HG03064 (cell line): ENCODE measurements around the gene TAS2R31.
"Not testable (repeated sequence)": the region's sequence is repeated elsewhere in the genome, so short reads cannot be mapped to it uniquely, and the experiment has no call there.

Experiments
- ATAC-seq: cut with Tn5 transposase; IDR thresholded peaks from one replicate; pipeline ENCODE4 v1.9.1; 2021; ENCODE audit warnings: low read depth; ENCODE audit not compliant: unreplicated experiment

The TAS2R31 gene, protein sequence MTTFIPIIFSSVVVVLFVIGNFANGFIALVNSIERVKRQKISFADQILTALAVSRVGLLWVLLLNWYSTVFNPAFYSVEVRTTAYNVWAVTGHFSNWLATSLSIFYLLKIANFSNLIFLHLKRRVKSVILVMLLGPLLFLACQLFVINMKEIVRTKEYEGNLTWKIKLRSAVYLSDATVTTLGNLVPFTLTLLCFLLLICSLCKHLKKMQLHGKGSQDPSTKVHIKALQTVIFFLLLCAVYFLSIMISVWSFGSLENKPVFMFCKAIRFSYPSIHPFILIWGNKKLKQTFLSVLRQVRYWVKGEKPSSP

DNA sequence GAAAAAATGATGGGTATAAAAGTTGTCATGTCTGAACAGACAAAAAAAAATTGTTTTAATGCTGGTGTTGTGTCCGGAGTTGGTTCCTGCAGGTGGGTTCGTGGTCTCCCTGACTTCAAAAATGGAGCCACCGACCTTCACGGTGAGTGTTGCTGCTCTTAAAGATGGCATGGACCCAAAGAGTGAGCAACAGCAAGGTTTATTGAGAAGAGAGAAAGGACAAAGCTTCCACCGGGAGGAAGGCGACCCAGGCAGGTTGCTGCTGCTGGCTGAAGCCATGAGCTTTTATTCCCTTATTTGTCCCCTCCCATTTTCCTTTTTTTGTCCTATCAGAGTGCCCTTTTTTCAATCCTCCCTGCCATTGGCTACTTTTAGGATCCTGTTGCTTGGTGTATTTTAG lies at the start of gene TAS2R31:
TAS2R31 (minus strand) TSS at position 101 of the 400 bp plus-strand sequence; CDS start at position 29, 72 bp downstream.
- ATAC-seq: no peak

DNA sequence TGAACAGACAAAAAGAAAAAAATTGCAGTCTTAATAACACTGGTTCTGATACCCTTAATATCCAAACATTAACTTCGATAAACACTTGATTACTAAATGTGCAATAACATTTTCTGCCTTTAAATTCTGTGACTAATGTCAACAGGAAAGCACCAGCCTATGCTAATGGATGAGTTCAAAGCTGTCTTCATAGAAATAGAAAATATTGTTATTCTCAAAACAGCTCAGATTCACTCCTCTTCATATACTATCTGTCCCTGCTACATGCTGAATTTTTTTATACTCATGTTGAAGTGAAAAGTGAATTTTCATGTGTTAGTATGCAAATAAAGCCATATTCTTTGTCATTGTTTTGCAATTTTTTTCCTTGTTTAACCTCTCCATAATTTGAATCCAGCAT lies 47.0 kb upstream of the TAS2R31 start:
- no peak for ATAC-seq

DNA sequence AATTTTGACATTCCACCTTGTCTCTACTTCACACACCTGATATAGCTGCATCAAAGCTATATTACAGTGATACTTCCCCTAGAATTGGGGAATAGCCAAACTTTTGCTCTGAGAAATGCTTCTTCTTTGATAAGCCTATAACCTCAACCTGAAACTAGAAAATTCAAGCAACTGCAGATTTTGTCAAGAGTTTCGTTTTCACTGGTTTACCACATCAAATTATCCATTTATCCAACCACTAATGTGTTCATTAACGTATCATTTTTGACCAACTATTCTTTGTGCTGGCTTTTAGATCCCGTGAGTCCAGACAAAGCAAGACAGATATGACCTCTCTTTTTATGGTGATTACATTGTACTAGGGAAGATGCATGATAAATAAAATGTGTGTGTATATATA lies 44.4 kb upstream of the TAS2R31 start:
- ATAC-seq: no peak

DNA sequence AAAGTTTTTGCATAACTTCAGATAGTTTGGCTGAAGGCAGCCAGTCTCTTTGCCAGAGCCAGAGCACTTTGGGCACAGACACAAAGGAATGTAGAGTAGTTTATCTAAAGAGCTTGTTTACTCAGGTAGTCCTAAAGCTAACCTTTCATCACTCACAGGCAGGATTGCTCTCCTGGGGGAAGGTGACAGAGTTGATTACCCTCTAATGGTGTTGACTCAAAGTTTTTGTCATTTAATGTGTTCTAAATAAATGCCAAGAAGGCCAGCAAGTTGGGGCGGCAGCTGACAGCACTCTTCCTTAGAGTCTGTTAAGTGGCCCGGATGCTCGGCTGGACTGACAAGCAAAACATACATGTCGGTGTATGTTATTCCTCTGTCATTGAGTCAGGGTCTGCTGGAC lies 40.2 kb upstream of the TAS2R31 start:
- ATAC-seq: no peak

DNA sequence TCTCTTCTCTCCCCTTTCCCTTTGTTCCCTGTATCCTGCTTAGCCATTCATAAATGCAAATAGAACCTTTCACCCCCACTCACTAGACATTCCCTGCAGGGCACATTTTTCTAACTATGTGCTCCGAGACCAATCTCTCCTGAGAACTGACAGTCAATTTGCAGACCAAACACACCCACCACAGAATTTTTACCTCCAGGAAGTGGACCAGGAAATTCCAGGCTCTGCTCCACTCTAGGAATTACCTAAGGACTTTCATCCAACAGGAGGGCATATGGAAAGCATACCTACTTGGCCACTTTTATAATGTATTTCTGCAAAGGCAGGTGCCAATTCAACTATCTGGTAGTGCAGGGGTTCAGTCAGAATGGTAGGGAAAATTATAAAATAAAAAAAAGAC lies 39.8 kb upstream of the TAS2R31 start:
- ATAC-seq: no peak

DNA sequence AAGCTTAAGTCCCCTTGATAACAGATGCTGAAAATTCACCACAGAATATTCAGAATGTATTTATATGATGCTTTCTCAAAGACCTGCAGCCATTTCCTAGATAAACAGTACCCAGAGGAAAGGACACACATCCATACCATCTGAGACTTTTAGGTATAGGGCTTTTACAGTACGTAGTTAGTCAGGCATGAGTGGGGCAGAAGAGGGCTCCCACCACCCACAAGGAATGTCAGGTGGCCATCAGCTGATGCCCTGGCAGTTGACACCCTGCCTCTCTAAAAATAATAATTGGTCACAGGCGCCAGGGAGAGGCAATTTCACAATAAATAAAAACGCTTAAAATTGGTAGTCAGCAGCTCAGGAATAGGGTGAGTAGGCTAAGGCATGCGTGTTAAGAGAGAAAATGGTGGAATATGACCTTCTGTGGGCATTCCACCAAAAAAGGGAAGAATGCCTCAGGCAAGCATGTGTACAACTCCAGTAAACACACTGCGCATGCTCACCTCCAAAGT lies 38.7 kb upstream of the TAS2R31 start:
- ATAC-seq: no peak

DNA sequence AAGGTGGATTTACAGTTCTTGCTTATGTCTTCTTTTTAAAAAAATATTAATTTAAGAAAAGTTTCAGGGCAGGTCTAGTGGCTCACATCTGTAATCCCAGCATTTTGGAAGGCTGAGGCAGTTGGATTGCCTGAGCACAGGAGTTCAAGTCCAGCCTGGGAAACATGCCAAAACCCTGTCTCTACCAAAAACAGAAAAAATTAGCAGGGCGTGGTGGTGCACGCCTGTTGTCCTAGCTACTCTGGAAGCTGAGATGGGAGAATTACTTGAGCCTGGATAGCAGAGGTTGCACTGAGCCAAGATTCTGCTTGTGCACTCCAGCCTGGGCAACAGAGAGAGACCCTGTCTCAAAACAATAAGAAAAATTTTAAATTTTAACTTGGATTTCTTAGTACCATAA lies 36.3 kb upstream of the TAS2R31 start:
- no peak for ATAC-seq

DNA sequence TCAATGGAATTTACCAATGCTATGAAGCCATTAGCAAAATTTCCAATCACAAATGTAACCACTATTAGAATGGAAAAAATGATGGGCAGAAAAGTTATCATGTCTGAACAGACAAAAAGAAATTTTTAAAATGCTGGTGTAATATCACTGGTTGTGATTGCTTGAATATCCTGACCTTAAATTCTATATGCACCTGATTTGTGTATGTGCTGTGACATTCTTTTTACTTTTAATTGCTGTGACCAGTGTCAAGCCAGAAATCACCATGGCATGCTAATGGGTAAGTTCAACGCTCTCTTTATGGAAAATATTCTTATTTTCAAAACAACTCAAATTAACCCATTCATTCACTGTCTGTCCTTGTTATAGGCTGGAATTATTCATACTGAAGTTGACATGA lies 31.0 kb upstream of the TAS2R31 start, which contains the start of gene TAS2R46:
TAS2R46 (minus strand) TSS at position 101 of the 400 bp plus-strand sequence; CDS start at position 101, 0 bp downstream.
- not testable (repeated sequence) for ATAC-seq

DNA sequence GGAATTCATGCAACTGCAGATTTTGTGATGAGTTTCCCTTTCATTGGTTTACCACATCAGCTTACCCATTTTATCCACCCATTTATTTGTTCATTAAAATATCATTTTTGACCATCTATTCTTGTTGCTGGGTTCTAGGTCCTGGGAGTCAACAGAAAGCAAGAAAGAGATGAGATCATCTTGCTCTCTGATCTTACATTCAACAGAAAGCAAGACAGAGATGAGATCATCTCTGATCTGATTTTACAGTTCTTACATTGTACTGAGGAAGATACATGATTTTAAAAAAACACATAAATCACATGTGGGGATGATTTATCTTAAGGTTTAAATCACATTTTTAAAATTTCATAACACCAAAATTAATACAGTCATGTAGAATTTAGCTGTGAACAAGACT lies 28.6 kb upstream of the TAS2R31 start:
- ATAC-seq: no peak

DNA sequence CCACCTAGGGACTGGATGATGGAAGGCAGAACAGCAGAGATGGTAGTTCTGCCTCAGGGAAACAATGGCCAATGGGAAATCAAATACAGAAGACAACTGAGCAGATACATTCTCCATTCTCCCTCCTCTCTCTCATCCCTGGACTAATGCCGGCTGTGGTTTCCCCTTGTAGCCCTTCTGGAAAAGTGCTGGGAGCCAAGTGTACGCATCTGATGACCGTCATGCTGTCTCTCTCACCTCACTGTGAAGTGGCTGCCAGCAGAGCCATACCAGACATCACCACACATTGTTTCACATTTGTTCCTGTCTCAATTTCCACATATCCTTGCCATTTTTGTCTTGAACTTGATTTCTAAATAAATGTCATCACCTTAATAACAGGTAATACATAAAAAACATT lies 27.8 kb upstream of the TAS2R31 start:
- no peak for ATAC-seq

DNA sequence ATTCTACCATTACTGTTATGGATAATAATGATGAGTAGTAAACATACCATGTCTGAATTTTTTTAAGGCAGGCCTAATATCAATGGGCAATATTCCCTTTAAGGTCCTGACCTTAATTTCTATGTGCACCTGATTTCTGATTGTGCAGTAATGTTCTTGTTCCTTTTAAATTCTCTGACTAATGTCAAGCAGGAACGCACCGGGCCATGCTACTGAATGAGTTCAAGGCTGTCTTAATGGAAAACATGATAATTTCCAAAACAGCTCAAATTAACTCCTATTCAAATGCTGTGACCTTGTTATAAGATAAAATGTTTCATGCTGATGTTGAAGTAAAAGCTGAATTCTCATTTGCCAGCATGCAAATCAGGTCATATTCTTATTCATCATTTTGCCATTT lies 24.1 kb upstream of the TAS2R31 start:
- no peak for ATAC-seq

DNA sequence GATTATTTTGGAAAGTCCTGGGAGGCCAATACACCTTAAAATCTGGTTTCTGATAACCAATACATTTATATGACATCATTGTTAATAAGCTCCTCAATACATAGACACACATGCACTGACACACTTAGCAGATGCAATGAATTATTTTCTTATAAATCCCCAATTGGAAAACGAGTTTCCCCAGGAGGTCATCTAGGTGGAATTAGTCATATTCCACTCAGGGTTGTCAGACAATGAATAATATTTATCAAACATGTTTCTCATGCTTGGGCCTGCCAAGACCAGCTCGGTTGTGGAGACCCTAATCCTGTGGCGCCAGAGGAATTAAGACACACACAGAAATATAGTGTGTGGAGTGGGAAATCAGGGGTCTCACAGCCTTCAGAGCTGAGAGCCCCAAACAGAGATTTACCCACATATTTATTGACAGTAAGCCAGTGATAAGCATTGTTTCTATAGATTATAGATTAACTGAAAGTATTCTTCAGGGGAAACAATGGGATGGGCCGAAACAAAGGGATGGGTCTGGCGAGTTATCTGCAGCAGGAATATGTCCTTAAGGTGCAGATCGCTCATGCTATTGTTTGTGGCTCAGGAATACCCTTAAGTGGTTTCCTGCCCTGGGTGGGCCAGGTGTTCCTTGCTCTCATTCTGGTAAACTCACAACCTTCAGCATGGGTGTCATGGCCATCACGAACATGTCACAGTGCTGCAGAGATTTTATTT lies 18.8 kb upstream of the TAS2R31 start:
- ATAC-seq: not testable (repeated sequence)

DNA sequence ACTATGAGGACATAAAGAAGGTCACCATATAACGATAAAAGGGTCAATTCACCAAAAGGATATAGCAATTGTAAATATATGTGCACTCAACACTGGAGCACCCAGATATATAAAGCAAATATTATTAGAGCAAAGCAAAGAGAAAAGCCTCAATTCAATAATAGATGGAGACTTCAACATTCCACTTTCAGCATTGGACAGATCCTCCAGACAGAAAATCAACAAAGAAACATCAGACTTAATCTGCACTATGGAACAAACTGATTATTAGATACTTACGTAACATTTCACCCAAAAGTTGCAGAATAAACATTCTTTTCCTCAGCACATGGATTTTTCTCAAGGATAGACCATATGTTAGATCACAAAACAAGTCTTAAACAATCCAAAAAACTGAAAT lies 10.2 kb upstream of the TAS2R31 start:
- not testable (repeated sequence) for ATAC-seq

DNA sequence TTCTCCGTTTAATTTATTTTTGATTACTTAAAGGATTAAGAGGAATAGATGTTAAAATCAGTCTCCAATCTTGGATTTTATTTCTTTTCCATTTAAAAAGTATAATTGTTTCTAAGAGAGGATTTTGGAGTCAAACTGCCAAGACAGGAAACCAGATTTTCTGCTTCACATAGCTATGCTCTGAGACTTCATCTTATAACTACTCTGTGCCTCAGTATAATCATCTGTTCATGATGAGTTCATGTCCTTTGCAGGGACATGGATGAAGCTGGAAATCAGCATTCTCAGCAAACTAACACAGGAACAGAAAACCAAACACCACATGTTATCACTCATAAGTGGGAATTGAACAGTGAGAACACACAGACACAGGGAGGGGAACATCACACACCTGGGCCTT lies 9.0 kb upstream of the TAS2R31 start:
- ATAC-seq: no peak

DNA sequence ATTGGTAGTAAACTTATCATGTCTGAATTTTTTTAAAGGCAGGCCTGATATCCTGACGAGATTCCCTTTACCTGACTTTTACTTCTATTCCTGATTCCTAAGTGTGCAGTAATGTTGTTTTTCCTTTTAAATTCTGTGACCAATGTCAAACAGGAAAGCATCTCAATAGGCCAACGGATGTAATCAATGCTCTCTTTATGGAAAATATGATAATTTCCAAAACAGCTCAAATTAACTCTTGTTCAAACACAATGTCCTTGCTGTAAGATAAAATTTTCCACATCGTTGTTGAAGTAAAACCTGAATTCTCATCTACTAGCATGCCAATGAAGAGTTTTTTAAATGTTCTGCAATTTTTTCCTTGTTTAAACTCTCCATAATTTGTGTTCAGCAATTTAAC lies 8.0 kb upstream of the TAS2R31 start:
- no peak for ATAC-seq

DNA sequence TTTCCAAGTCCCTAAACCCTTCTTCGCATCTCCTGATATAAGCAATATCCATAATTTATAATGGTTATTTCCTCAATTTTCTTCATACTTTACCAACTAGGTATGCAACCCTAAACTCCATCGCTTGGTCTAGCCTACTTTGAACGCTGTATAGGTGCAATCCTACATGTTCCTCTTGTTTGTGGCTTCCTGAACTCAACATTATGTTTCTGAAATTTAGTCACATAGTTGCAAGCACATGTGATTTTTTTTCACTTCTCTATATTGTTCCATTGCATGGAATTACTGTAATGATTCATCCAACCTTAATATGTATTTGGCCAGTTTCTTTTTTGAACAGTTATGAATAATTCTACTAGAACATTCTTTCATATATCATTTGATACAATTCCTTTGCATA lies 2.8 kb upstream of the TAS2R31 start:
- peak; percentile 73 for ATAC-seq

DNA sequence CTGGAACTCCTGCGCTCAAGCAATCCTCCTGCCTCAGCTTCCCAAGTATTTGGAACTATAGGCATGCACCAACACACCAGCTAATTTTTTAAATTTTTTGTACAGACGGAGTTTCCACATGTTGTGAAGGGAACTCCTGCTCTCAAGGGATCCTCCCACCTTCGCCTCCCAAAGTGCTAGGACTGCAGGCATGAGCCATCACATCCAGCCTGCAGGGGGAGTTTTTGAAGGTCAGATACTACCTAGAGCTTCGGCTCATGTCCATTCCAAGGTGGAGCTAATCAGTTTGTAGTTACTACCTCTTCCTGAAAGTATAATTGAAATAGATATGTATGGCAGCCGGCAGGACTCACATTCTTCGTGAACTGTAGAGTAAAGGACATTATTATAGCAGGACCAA lies 5.1 kb downstream of the TAS2R31 start:
- no peak for ATAC-seq

DNA sequence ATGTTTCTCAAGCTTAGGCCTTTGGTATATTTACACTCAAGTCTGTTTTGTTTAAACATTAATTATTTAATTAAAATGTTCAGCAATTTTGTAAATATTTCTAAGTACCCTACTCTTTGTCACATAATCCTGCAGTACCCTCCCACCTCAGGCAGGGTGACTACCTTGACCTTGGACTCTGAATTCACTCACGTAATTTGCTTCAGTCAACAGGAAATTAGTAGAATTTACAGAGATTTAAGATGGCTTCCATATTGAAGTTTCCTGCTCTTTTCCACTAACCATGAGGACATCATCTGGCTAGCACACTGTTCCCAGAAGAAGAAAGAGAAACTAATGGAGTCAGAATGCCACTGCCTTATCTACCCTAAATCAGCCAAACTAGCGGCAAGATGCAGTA lies 7.8 kb downstream of the TAS2R31 start:
- ATAC-seq: no peak

DNA sequence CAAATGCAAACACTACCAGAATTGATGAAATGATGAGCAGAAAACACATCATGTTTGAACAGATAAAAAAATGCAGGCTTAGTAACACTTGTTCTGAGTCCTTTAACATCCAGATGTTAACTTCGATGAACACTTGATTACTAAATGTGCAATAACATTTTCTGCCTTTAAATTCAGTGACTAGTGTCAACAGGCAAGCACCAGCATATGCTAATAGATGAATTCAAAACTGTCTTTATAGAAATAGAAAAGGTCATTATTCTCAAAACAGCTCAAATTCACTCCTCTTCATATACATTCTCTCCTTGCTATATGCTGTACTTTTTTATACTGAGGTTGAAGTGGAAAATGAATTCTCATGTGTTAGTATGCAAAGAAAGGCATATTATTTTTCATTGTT lies 8.7 kb downstream of the TAS2R31 start, which contains the start of gene TAS2R19:
TAS2R19 (minus strand) TSS at position 101 of the 400 bp plus-strand sequence; CDS start at position 52, 49 bp downstream.
- ATAC-seq: no peak

DNA sequence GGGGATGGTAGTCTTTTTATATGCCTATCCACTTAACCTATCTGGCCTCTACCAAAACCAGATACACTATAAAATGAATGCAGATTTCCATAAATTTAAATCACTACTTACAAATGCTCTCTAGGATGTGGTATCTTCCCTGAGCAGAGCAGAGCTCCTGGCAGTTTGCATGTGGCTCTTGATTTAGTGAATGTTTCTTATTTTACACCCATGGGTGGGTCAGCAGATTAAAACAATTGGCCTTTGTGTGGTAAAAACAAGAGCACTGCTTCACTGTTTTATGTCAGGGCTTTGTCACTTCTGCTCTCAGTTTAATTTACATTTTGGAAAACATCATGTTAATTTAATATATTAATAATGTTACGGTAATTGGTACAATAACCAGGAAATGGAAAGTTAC lies 14.3 kb downstream of the TAS2R31 start:
- no peak for ATAC-seq

DNA sequence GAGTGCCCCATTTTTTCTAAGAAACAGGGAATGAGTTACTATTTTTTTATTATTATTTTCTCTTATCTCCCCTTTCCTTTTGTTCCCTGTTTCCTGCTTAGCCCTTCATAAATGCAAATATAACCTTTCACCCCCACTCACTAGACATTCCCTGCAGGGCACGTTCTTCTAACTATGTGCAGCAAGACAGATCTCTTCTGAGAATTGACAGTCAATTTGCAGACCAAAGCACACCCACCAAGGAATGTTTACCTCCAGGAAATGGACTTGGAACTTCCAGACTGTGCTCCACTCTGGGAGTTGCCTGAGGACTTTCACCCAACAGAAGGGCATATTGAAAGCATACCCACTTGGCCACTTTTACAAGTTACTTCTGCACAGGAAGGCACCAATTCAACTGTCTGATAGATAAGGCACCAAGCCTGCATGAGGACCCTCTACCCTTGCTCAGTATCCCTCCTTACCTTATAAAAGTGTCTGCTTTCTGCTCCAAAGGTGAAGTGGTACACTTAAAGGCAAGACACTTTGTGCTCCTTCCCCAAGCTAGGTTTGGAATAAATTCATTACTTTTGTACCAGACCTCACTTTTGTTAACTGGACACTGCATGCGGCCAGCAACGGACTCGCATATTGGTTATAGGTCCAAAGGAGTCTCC lies 15.3 kb downstream of the TAS2R31 start:
- ATAC-seq: no peak
